Measurements from ENCODE around the gene SIRT1. TPM values are rescaled to one million over a fixed set of nuclear protein-coding genes. Genes with fewer than 3 reads are reported as not detected.

SIRT1 gene
- total RNA-seq, 1 experiment from 2014 or later, result 83.8 TPM

Other genes starting within 250 kb of the SIRT1 start
- gene CTNNA3, start 188.5 kb upstream of the SIRT1 start, total RNA-seq (2021), result 2.3 and 3.3 TPM in 2 replicates
- 0.85 and 0.90 TPM in 2 replicates for gene DNAJC12, start 46.5 kb upstream of the SIRT1 start, total RNA-seq (2021)
- gene HERC4, start 190.6 kb downstream of the SIRT1 start, total RNA-seq (2021), result 24.5 and 28.3 TPM in 2 replicates
- gene MYPN, start 224.8 kb downstream of the SIRT1 start, total RNA-seq (2021), result not detected in 2 replicates